ENCODE data around the gene BCL7B.
"Not testable (repeated sequence)": the region's sequence is repeated elsewhere in the genome, so short reads cannot be mapped to it uniquely, and the experiment has no call there.

The BCL7B gene

DNA sequence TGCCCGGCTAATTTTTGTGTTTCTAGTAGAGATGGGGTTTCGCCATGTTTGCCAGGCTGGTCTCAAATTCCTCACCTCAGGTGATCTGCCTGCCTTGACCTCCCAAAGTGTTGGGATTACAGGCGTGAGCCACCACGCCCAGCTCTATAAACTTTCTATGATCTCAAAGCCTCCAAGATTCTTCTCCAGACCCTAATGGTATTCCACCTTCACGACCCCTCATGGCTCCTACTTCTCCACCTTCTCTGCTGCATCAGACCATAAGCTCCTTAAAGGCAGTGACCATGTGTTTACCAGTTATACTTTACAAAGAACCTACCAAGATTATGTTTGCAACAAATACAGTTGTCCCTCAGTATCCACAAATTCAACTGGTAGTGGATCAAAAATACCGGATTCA, 25.3 kb downstream of the BCL7B start:
- no peak for DNase-seq

DNA sequence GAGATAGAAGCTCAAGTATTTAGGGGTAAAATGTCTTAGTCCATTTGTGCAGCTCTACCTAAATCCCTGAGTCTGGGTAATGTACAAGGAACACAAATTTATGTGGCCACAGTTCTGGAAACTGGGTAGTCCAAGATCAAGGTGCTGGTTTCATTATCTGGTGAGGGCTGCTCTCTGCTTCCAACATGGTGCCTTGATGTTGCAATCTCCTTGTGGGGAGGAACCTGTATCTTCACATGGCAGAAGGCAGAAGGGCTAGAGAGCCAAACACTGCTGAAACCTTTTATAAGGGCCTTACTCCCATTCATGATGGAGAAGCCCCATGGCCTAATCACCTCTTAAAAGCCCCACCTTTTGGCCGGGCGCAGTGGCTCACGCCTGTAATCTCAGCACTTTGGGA, 26.7 kb downstream of the BCL7B start:
- DNase-seq = no peak

DNA sequence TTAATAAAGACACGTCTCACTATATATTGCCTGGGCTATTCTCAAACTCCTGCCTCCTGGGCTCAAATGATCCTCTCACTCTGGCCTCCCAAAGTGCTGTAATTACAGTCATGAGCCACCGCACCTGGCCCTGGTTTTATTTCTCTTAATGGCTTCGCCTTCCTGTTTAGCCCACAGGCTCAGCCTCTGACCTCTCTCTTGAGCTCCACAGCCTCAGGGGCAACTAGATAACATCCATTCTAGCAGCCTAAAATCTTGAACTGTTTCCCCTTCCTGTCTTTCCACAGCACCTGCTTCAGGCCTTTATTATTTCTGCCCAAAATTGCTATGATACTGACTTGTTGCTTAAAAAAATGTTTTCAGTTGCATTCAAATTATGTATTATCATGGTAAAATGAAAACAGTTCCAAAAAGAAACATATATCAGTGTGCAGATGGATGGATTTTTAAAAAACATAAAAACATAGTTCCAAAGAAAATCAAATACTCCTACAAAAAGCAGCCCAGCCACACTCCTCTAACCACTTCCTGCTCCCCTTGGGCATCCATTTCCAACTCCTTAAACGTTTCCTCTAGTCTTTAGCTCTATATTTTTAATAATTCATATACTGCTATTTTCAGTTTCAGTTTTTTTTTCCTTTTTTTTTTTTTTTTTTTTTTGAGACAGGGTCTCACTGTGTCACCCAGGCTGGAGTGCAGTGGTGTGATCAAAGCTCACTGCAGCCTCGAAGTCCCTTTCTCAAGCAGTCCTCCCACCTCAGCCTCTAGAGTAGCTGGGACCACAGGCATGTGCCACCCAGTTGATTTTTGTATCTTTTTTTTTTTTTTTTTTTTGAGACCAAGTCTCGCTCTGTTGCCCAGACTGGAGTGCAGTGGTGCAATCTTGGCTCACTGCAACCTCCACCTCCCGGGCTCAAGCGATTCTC, 30.3 kb downstream of the BCL7B start:
- peak; percentile 41 for DNase-seq

DNA sequence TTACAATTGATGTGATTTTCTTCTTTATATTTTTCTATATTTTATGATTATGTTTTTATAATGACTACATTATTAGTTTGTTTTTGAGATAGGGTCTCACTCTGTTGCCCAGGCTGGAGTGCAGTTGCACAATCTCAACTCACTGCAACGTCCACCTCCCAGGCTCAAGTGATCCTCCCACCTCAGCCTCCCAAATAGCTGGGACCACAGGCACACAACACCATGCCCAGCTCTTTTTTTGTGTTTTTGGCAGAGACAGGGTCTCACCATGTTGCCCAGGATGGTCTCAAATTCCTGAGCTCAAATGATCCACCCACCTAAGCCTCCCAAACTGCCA, 31.4 kb downstream of the BCL7B start:
- not testable (repeated sequence) for DNase-seq

DNA sequence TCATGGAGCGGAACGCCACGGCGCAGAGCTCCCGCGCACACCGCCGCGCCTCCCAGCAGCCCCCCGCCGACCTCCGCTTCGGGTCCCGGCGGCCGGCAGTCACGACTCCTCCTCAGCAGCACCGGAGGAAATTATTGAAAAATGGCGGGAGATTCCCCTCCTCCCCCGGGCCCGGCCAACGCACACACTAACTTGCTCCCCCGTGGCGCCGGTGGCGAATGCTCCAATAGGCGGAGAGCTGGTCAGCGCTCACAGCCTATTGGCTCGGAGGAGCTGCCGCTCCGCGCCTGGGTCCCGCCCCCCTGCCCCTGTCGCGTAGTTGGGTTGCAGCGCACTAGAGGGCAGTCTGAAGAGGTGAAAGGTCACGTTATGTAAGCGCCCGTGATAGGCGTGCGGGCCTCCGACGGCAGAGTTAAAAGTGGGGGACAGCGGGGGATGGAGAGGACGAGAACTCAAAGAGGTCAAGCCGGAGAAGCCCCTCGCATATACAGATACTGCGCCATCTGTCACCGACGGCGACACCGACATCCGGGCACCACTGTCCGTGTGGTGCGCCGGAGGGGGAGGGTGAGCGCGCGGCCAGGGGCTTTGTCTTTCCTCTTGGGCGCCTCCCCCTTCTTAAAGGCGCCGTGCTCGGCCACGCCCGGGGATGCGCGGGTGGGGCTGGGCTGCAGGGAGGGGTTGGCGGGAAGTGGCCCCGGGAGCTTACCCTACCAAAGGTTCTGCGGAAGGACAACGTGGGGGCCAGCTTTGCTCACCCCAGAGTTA, 35.2 kb downstream of the BCL7B start, which contains the start of gene BAZ1B:
TSS of gene BAZ1B (minus strand) at position 189 of the 768 bp plus-strand sequence. CDS start 360 bp downstream, outside the sequence.
- peak; percentile 99 for DNase-seq

DNA sequence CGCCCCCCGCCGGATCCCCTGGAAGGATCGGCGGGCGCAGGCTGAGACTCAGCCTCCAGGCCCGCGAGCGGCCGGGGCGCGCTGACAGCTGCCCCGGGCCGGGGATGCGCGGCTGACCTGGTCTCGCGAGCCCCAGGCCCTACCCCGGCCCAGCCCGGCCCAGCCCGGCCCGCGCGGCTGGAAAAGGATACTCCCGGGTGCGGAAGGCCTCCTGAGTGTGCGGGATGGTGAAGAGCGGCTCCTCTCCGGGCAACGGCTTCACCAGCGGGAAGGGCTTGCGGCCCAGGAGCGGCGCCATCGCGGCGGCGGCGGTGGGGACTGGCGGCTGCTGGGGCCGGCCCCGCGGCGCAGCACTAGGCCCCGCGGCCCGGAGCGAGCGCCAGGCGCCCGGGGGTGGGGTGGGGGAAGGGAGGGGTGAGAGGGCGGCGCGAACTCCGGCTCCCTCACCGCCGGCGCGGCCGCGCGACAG, 35.8 kb downstream of the BCL7B start:
- no peak for DNase-seq

DNA sequence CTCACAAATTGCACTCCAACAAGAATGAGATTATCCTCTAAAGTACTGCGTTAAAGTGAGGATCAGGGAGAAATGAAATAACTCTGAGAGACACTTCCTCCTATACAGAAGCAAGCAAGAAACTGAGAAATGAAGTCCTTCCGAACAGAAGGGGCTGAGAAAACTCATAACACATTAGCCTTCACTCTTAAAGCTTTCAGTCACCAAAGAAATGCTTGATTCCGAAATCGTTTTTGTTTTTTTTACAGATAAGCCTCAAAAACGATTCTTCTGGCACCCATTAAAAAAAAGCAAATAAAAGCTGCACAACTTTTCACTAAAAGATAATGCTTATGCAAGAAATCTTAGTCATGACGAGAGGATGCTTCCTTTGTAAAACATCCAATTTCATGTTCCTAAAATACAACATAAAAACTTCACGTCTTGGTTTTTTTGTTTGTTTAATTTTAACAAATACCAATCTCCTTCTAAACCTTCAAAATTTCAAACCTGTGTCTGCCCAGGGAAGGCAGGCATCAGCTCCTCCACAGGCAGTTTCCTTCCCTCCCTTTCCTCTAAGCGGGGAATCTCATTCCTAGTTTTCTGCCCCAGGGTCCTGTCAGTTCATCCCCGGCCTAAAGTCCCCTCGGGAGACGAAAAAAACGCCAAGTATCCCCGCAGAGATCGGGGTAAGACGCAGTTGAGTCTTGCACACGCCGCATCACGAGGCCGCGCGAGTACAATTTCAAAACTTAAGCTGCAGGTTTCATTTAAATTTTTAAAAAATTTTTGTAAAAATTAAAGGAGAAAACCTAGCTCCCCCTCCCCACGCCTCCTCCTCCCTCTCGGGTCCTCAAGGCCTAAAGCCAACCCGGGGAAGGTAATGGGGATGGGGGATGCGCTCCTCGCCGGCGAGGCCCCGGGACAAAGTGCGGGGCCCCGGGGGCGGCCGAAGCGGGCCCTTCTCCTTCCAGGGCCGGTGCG, 36.5 kb downstream of the BCL7B start:
- DNase-seq = no peak

DNA sequence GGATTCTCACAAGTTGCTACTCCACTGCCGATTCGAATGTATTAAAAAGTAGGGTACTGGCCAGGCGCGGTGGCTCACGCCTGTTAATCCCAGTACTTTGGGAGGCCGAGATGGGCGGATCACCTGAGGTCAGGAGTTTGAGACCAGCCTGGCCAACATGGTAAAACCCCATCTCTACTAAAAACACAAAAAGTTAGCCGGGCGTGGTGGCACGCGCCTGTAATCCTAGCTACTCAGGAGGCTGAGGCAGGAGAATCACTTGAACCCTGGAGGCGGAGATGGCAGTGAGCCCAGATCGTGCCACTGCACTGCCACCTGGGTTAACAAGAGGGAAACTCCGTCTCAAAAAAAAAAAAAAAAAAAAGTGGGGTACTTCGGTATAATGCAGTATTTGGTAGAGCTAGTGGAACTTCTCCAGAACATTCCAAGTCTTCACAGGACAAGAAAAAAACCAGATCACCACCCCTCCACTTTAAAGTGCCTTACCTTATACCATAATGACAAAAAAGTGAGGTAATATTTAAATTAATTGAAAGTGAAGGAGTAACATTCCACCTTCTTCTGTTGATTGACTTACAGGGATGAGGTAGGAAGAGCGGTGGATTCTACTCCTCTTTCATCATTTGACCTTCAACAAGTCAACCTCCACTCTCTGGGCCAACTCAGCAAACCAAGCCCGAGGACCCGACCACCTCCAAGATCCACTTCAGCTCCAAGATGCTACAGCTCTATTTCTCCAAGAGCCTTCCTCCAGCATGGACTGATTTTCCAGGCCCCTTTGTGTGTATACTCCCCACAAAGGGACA, 37.4 kb downstream of the BCL7B start:
- DNase-seq = no peak

DNA sequence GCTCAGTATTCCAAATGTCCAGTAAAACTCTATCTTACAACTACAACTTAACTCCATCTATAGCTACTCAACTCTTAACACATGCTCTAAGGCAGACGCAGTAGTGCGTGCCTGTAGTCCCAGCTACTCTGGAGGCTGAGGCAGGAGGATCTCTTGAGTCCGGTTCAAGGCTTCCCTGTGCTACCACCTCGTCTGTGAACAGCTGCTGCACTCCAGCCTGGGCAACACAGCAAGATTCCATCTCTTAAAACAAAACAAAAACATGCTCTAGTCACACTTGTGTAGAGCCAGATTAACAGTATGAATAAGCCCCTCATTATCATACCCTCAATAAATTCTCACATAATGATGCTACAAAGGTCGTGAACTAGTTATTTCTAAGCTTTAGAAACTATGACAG, 39.0 kb downstream of the BCL7B start:
- no peak for DNase-seq

DNA sequence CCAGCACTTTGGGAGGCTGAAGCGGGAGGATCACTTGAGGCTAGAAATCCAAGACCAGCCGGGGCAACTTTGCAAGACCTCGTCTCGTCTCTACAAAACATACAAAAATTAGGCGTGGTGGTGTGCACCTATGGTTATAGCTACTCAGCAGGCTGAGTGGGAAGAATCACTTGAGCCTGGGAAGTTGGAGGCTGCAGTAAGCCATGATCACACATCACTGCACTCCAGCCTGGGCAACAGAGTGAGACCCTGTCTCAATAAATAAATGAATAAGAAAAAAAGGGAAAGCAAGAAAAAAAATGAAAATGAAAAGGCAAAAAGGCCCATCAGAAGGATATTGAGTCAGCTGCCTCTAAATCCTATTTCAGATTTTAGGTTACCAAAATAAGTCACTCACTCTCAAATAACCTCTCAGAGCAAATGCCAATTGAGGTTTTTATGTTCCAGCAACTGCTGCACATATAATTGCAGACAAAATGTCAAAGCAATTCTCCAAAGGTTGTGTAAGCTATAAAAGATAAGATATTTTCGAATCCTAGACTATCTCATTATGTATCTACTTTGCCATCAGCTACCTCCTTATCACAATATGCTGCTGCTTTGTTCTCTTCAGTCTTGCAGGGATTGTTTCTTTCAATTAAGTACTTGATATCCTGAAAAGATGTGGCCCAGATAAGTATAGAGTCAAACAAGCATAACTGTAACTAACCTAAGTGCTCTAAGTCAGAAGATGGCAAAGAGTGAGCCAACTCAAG, 40.1 kb downstream of the BCL7B start:
- DNase-seq = no peak

DNA sequence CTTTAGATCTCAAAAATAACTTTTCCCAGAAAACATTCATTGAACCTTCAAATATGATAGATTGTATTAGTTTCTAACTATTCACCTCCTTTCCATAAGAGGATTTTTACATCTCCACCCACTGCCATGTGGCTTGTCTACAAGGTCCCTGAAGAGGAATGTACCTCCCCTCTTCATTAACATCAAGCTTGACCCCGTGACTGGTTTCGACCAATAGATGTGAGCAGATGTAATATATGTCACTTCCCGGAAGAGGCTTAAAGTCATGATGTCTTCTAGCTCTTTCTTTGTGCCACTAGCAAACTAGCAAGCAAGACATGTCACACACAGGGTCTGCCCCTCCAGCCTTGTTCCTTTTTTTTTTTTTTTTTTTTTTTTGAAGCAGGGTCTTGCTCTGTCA, 42.3 kb downstream of the BCL7B start:
- DNase-seq = no peak

DNA sequence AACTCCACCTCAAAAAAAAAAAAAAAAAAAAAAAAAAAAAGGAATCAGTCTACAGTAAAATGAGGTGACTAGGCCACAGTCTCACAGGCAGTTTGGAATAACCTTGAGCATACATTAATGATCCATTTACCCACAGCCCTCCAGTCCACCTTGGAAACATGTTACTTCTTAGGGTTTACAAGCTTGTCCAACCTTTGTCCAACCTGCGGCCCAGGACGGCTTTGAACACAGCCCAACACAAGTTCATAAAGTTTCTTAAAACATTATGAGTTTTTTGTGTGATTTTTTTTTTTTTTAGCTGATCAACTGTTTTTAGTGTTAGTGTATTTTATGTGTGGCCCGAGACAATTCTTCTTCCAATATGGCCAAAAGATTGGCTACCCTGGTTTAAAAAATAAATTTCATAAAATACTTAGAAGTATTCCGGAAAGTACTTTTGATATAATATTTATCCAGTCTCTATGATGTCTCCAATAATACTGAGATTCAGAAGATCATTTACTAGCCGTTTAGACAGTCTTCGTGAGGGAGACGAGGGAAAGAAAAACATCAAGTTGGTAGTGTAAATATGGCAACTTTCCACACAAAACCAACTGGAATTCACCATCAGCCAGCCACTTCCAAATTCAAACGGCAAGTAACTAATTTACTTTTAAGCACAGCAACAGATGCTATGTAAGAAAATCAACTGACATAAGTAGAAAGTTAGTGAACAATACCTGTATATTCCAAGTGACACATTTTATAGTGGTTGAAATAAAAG, 45.3 kb downstream of the BCL7B start:
- DNase-seq = no peak

DNA sequence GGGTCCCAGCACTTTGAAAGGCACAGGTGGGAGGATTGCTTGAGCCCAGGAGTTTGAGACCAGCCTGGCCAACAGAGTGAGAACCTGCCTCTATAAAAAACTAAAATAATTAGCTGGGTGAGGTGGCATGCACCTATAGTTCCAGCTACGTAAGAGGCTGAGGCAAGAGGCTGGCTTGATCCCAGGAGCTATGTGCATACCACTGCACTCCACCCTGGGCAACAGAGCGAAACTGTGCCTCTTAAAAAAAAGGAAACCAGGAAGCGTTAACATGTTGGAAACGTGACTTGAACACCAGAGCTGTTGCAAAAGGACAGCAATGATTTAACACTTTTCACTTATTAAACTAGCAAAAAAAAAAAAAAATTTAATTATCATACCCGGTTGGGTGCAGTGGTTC, 48.0 kb downstream of the BCL7B start:
- DNase-seq = no peak

DNA sequence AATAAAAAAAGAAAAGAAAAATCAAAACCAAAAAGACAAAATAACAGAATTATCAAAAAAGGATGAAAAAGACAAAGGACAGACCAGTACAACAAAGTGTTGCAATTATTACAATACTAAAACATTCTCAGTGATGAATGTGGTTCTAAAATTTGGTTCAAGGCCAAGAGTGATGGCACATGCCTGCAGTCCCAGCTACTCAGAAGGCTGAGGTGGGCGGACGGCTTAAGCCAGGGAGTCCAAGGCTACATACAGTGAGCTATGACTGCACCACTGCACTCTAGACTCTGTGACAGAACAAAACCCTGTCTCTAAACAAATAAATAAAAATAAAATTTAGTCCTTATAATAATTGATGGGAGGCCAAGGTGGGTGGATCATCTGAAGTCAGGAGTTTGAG, 49.9 kb downstream of the BCL7B start:
- no peak for DNase-seq

DNA sequence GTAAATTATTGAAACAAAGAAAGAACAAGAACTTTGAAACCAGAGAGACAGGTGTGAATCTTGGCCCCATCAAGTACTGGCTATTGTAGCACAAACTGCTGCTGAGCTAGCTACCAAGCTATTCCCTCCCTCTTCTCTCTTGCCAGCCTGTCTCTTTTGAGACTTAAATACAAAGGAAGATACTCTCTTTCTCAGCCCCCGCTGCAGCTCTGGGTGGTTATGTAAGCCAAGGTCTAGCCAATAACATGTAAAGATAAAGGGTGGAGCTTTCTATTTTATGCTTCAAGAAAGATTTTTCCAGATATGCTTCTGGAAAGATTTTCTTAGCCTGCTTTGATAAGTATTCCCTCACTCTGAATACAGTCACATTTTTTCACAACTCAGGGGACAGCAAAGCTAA, 52.6 kb downstream of the BCL7B start:
- DNase-seq = no peak

DNA sequence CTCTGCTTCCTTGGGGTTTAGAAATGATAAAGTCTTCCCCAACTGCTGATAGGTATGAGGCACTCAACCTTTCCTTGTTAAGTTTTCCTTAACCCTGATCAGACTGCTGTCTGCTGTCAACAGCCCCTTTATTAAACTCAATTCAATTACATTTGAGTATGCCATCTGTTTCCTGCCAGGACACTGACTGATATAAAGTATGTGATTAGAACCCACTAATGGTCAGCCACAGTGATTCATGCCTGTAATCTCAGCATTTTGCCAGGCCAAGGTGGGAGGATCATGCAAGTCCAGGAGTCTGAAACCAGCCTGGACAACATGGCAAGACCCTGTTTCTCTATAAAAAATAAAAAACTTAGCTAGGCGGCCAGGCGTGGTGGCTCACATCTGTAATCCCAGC, 53.5 kb downstream of the BCL7B start:
- no peak for DNase-seq

DNA sequence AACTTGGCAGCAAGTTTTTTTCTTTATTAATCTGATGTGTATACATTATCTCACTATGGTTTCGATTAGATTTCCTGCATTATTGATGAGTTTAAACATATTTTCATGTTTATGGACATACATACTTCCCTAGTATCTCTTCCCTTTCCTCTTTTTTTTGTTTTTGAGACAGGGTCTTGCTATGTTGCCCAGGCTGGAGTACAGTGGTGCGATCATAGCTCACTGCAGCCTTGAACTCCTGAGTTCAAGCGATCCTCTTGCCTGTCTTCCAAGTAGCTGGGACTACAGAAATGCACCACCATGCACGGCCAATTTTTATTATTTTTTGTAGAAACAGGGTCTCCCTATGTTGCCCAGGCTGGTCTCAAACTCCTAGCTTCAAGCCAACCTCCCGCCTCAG, 54.3 kb downstream of the BCL7B start:
- no peak for DNase-seq

DNA sequence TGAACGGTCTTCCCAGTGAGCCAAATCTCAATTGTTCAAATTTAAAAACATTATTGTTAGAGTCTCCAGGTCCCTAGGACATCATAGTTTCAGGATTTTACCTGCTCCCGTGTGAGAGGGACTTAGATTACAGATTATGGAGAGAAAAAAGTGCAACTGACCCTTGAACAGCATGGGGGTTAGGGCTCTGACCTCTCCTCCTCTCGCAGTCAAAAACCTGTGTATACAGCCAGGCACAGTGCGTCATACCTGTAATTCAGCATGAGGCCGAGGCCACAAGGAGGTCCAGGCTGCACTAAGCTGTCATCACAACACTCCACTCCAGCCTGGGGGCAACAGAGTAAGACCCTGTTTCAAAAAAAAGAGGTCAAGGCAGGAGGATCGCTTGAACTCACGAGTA, 60.9 kb downstream of the BCL7B start:
- DNase-seq = no peak

DNA sequence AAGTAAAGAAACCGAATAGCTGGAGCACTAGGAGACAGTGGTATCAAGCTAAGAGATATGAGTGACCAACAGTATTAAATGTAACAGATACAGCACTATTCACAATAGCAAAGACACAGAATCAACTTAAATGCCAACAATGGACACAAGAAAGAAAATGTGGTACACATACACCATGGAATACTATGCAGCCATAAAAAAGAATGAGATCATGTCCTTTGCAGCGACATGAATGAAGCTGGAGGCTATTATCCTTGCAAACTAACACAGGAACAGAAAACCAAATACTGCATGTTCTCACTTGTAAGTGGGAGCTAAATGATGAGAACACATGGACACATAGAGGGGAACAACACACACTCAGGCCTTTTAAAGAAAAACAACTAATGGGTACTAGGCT, 62.0 kb downstream of the BCL7B start:
- not testable (repeated sequence) for DNase-seq

DNA sequence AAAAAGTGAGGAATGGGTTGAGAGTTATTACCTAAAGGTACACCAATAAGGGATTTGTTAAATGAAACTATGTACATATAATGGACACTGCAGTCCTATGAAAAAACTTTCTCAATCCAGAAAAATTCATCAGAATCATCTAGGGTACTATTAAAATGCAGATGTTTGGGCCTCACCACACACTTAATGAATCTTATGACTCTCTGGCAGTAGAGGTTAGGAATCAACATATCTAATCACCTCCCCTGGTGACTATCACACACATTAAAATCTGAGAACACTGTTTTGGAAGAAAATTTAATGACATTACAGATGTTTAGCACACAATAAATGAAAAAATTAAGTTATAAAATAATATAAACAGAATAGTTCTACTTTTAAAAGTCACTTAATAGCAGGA, 67.5 kb downstream of the BCL7B start:
- DNase-seq = no peak
